Measurements from ENCODE around the gene RPL26.

The RPL26 gene

GRCh38 chr17:8409966-8410882, 27.2 kb upstream of the RPL26 start:
- TF ChIP-seq CTCF (IDR thresholded peaks at IDR 0.05): peak; percentile 71
- Histone ChIP-seq H3K27ac (no peak overlapping the region), H3K4me3 (no peak overlapping the region)
- DNase-seq (ENCODE audit: low spot score): peak; percentile 87

GRCh38 chr17:8408371-8408770, 25.4 kb upstream of the RPL26 start:
- Histone ChIP-seq H3K4me3 (no peak overlapping the region), H3K27ac (no peak overlapping the region)
- no peak for TF ChIP-seq CTCF (IDR thresholded peaks at IDR 0.05)
- no peak for DNase-seq (ENCODE audit: low spot score)

- Histone ChIP-seq H3K27ac (no peak overlapping the region), H3K4me3 (no peak overlapping the region)
- peak; percentile 11 for DNase-seq (ENCODE audit: low spot score)
- no peak for TF ChIP-seq CTCF (IDR thresholded peaks at IDR 0.05)
These were observed 23.2 kb upstream of the RPL26 start for GRCh38 chr17:8406174-8406573.

GRCh38 chr17:8405499-8406016, 22.6 kb upstream of the RPL26 start:
- DNase-seq (ENCODE audit: low spot score): peak; percentile 62
- Histone ChIP-seq H3K27ac (no peak overlapping the region), H3K4me3 (no peak overlapping the region)
- no peak for TF ChIP-seq CTCF (IDR thresholded peaks at IDR 0.05)

GRCh38 chr17:8402921-8403536, 20.0 kb upstream of the RPL26 start:
- H3K4me3 ChIP-seq: no peak overlapping the region
- DNase-seq (ENCODE audit: low spot score): no peak
- TF ChIP-seq CTCF (IDR thresholded peaks at IDR 0.05): no peak
- H3K27ac ChIP-seq: no peak overlapping the region

GRCh38 chr17:8401107-8401506, 18.1 kb upstream of the RPL26 start:
- no peak for TF ChIP-seq CTCF (IDR thresholded peaks at IDR 0.05)
- Histone ChIP-seq H3K4me3 (no peak overlapping the region), H3K27ac (no peak overlapping the region)
- no peak for DNase-seq (ENCODE audit: low spot score)
